AML-193 (cell line): ENCODE data around the gene CELSR1.

Experiments
- DNase-seq, 2 experiments: peaks; one replicate each; lab custom pipeline; 2025; lab: John Stamatoyannopoulos, UW

CELSR1 gene

GRCh38 chr22:46459347-46460065 lies 77.9 kb downstream of the CELSR1 start:
- no peak for DNase-seq

GRCh38 chr22:46458525-46458924 lies 78.9 kb downstream of the CELSR1 start:
- DNase-seq = no peak

- DNase-seq = no peak
These were observed 79.6 kb downstream of the CELSR1 start for GRCh38 chr22:46457502-46458488.

GRCh38 chr22:46456818-46457163 lies 80.6 kb downstream of the CELSR1 start:
- no peak for DNase-seq

- no peak for DNase-seq
These were observed 82.0 kb downstream of the CELSR1 start for GRCh38 chr22:46455446-46455845.

- no peak for DNase-seq
These were observed 82.7 kb downstream of the CELSR1 start for GRCh38 chr22:46454504-46455269.

GRCh38 chr22:46453829-46454503 lies 83.5 kb downstream of the CELSR1 start:
- no peak for DNase-seq

- no peak for DNase-seq
These were observed 84.2 kb downstream of the CELSR1 start for GRCh38 chr22:46453006-46453828.

- DNase-seq = no peak
These were observed 85.0 kb downstream of the CELSR1 start for GRCh38 chr22:46452195-46453005.

GRCh38 chr22:46451741-46452140 lies 85.7 kb downstream of the CELSR1 start:
- no peak for DNase-seq

GRCh38 chr22:46450931-46451561 lies 86.4 kb downstream of the CELSR1 start:
- DNase-seq = no peak

- DNase-seq = no peak
These were observed 87.3 kb downstream of the CELSR1 start for GRCh38 chr22:46449974-46450745.

- DNase-seq = no peak
These were observed 88.2 kb downstream of the CELSR1 start for GRCh38 chr22:46449116-46449691.

GRCh38 chr22:46448333-46448732 lies 89.1 kb downstream of the CELSR1 start:
- no peak for DNase-seq

- no peak for DNase-seq
These were observed 89.5 kb downstream of the CELSR1 start for GRCh38 chr22:46447906-46448305.

- DNase-seq = no peak
These were observed 90.6 kb downstream of the CELSR1 start for GRCh38 chr22:46446799-46447198.

GRCh38 chr22:46445771-46446420 lies 91.5 kb downstream of the CELSR1 start:
- DNase-seq = no peak

- DNase-seq = no peak
These were observed 93.0 kb downstream of the CELSR1 start for GRCh38 chr22:46444390-46444854.
